ENCODE data around the gene MAP3K8. TPM values are rescaled to one million over a fixed set of nuclear protein-coding genes. Genes with fewer than 3 reads are reported as not detected.
A peak's percentile ranks its signal among the peaks of the same experiment; 100 is the strongest.

Gene MAP3K8
- total and polyA plus RNA-seq, 9 of the 15 experiments (the other 6 are each of a cell fraction or from before 2014, with no cell fraction given), result 6.9 to 23.6 (median 13.6) TPM

DNA sequence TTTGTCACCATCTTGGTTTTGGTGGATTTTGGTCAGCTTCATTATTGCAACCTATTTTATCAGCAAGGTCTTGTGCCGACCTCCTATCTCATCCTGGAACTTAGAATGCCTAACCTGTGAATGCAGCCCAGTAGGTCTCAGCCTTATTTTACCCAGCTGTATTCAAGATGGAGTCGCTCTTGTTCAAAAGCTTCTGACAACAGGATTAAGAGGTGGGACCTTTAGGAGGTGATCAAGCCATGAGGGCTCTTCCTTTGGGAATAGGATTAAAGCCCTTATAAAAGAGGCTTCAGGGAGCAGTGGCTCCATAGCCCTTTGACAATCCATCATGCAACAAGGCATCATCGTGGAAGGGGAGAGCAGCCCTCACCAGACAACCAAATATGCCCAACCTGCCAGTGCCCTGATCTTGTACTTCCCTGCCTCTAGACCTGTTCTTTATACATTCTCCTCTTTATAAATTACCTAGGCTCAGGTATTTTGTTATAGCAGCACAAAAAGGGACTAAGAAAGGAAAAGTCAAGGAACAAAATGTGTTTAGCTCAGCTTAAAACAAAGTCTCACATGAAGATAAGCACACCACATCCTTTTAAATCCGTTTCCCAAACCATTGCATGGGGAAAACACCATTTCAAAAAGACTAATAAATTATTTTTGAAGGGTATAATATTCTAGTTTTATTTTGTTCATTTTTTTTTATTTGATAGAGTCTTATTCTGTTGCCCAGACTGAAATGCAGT lies 8.5 kb upstream of the MAP3K8 start (continued):
- TF ChIP-seq GABPB2 (CRISPR knock-in tag; conservative IDR thresholded peaks at IDR 0.05) (no peak), ZNF699 (CRISPR knock-in tag; IDR thresholded peaks at IDR 0.05; ENCODE audit: insufficient replicate concordance) (no peak), NR4A1 (CRISPR knock-in tag; IDR thresholded peaks at IDR 0.05) (no peak), NR4A1 (tag; IDR thresholded peaks at IDR 0.05) (peak; percentile 98), ZNF134 (CRISPR knock-in tag; conservative IDR thresholded peaks at IDR 0.05) (peak; percentile 77), ZNF175 (CRISPR knock-in tag; IDR thresholded peaks at IDR 0.05; ENCODE audit: low read depth) (peak; percentile 97), KLF6 (CRISPR knock-in tag; IDR thresholded peaks at IDR 0.05; ENCODE audit: borderline replicate concordance) (peak; percentile 95; the same call in 1 of the 2 replicates), ZNF12 (CRISPR knock-in tag; IDR thresholded peaks at IDR 0.05) (no peak), OTX1 (CRISPR knock-in tag; IDR thresholded peaks at IDR 0.05) (0 out of 2 replicates have a peak, but pooled peaks have one; percentile 45), RFX7 (CRISPR knock-in tag; IDR thresholded peaks at IDR 0.05) (peak; percentile 83; the same call in 1 of the 2 replicates), ZNF311 (CRISPR knock-in tag; IDR thresholded peaks at IDR 0.05) (peak; percentile 92), SMAD1 (IDR thresholded peaks at IDR 0.05; ENCODE audit: low read depth, low read length, partially characterized antibody) (no peak)
- TF ChIP-seq, protein P1, sequence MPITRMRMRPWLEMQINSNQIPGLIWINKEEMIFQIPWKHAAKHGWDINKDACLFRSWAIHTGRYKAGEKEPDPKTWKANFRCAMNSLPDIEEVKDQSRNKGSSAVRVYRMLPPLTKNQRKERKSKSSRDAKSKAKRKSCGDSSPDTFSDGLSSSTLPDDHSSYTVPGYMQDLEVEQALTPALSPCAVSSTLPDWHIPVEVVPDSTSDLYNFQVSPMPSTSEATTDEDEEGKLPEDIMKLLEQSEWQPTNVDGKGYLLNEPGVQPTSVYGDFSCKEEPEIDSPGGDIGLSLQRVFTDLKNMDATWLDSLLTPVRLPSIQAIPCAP (CRISPR knock-in tag; IDR thresholded peaks at IDR 0.05; ENCODE audit: borderline replicate concordance), result no peak
- TF ChIP-seq, protein P2, sequence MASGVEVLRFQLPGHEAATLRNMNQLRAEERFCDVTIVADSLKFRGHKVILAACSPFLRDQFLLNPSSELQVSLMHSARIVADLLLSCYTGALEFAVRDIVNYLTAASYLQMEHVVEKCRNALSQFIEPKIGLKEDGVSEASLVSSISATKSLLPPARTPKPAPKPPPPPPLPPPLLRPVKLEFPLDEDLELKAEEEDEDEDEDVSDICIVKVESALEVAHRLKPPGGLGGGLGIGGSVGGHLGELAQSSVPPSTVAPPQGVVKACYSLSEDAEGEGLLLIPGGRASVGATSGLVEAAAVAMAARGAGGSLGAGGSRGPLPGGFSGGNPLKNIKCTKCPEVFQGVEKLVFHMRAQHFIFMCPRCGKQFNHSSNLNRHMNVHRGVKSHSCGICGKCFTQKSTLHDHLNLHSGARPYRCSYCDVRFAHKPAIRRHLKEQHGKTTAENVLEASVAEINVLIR (CRISPR knock-in tag; IDR thresholded peaks at IDR 0.05), result peak; percentile 59; the same call in 1 of the 2 replicates
- TF ChIP-seq, protein P3, sequence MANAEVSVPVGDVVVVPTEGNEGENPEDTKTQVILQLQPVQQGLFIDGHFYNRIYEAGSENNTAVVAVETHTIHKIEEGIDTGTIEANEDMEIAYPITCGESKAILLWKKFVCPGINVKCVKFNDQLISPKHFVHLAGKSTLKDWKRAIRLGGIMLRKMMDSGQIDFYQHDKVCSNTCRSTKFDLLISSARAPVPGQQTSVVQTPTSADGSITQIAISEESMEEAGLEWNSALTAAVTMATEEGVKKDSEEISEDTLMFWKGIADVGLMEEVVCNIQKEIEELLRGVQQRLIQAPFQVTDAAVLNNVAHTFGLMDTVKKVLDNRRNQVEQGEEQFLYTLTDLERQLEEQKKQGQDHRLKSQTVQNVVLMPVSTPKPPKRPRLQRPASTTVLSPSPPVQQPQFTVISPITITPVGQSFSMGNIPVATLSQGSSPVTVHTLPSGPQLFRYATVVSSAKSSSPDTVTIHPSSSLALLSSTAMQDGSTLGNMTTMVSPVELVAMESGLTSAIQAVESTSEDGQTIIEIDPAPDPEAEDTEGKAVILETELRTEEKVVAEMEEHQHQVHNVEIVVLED (CRISPR knock-in tag; IDR thresholded peaks at IDR 0.05), result peak; percentile 61; the same call in 1 of the 2 replicates
- TF ChIP-seq, protein P4, sequence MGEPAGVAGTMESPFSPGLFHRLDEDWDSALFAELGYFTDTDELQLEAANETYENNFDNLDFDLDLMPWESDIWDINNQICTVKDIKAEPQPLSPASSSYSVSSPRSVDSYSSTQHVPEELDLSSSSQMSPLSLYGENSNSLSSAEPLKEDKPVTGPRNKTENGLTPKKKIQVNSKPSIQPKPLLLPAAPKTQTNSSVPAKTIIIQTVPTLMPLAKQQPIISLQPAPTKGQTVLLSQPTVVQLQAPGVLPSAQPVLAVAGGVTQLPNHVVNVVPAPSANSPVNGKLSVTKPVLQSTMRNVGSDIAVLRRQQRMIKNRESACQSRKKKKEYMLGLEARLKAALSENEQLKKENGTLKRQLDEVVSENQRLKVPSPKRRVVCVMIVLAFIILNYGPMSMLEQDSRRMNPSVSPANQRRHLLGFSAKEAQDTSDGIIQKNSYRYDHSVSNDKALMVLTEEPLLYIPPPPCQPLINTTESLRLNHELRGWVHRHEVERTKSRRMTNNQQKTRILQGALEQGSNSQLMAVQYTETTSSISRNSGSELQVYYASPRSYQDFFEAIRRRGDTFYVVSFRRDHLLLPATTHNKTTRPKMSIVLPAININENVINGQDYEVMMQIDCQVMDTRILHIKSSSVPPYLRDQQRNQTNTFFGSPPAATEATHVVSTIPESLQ (CRISPR knock-in tag; IDR thresholded peaks at IDR 0.05), result no peak
- TF ChIP-seq, protein P5, sequence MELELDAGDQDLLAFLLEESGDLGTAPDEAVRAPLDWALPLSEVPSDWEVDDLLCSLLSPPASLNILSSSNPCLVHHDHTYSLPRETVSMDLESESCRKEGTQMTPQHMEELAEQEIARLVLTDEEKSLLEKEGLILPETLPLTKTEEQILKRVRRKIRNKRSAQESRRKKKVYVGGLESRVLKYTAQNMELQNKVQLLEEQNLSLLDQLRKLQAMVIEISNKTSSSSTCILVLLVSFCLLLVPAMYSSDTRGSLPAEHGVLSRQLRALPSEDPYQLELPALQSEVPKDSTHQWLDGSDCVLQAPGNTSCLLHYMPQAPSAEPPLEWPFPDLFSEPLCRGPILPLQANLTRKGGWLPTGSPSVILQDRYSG (tag; conservative IDR thresholded peaks at IDR 0.05; ENCODE audit: low read depth), result peak; percentile 98
- TF ChIP-seq, protein P6, sequence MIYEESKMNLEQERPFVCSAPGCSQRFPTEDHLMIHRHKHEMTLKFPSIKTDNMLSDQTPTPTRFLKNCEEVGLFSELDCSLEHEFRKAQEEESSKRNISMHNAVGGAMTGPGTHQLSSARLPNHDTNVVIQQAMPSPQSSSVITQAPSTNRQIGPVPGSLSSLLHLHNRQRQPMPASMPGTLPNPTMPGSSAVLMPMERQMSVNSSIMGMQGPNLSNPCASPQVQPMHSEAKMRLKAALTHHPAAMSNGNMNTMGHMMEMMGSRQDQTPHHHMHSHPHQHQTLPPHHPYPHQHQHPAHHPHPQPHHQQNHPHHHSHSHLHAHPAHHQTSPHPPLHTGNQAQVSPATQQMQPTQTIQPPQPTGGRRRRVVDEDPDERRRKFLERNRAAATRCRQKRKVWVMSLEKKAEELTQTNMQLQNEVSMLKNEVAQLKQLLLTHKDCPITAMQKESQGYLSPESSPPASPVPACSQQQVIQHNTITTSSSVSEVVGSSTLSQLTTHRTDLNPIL (CRISPR knock-in tag; IDR thresholded peaks at IDR 0.05), result peak; percentile 75
